CD4-positive, alpha-beta T cell treated with Interferon gamma for 1 hour (primary cell): ENCODE data around the gene CPED1.
"Not testable (repeated sequence)": the region's sequence is repeated elsewhere in the genome, so short reads cannot be mapped to it uniquely, and the experiment has no call there.

Source experiments
- DNase-seq: peaks from one replicate; pipeline ENCODE4 v3.0.0-alpha.2; 2020

CPED1 gene

GRCh38 chr7:121042899-121043298 is 54.4 kb downstream of the CPED1 start:
- DNase-seq: no peak

- no peak for DNase-seq
Observed at GRCh38 chr7:121043314-121044234, 55.1 kb downstream of the CPED1 start.

- no peak for DNase-seq
Observed at GRCh38 chr7:121045090-121045489, 56.6 kb downstream of the CPED1 start.

DNA sequence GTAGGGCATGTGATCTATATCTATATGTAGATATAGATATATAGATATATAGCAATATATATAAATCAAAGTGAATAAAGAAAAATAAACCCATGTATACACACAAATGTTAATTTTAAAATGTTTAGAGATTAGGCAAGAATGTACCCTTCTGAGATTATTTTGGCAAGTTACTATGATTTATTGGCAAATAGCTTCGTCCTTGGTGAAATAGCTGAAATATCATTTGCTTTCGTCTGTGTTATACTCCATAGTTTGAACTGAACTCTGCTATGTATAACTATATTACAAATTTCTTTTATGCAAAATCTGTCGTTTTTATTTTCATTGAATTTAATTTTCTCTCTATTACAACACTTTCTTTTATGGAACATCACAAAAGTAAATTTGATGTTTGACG is 57.5 kb downstream of the CPED1 start:
- DNase-seq: no peak

DNA sequence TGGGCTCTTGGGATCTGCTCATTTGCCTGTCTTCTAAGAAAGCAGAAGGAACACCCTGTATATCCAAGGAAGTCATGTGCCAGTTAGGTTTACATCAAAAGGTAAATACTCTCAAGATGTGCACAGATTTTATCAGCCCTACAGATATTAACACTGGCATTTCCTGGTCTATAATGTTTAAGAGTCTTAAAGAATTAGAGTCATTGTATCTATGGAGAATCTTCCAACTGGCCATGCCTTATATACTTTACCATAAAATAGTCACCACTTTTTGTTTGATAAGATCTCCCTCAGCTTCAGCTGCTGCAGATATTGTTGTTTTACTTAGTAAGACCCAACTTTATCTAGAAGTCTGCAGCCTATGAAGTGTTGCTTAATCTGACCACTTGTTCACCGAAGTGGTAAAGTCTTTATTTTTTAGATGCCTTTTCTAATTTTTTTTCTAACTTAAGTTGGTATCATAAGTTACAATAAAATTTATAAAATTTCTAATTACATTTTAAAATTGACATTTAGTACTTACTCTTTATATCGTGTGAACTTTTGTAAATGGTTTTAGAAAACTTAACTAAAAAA is 58.5 kb downstream of the CPED1 start:
- DNase-seq: no peak

DNA sequence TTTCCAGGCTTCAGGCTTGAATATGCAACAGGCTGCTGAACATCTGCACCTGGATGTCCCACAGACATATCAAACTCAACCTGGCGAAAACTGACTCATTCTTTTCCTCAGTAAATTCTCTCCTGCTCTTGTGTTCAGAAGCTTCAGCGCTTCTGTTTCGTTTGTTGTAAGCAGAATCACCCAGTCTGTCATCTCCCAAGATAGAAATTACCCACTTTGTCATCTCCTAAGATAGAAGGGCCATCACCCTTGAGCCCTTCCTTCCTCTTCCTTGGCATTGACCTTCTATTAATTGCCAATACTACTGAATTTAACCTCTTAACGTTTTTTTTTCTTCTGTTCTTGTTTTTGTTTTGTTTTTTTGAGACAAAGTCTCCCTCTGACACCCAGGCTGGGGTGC is 59.7 kb downstream of the CPED1 start:
- DNase-seq: no peak

- no peak for DNase-seq
Observed at GRCh38 chr7:121049028-121049791, 60.7 kb downstream of the CPED1 start.

GRCh38 chr7:121049897-121050296 is 61.4 kb downstream of the CPED1 start:
- no peak for DNase-seq

GRCh38 chr7:121053219-121053618 is 64.7 kb downstream of the CPED1 start:
- no peak for DNase-seq

DNA sequence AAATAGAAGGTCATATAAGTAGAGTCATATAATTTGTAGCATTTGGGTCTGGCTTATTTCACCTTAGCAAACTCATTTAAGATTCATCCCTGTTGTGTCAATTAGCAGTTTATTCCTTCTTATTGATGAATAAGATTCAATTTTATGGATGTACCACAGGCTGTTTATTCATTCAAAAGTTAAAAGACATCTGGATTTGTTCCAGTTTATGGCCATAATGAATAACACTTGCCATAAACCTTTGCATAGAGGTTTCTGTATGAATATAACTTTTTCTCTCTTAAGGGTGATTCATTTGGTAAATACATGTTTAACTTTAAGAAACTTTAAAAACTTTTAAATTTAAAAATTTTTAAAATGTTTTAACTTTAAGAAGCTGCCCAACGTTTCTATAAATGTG is 66.4 kb downstream of the CPED1 start:
- DNase-seq: no peak

- DNase-seq: no peak
Observed at GRCh38 chr7:121057878-121058277, 69.4 kb downstream of the CPED1 start.

GRCh38 chr7:121058975-121059374 is 70.5 kb downstream of the CPED1 start:
- DNase-seq: no peak

DNA sequence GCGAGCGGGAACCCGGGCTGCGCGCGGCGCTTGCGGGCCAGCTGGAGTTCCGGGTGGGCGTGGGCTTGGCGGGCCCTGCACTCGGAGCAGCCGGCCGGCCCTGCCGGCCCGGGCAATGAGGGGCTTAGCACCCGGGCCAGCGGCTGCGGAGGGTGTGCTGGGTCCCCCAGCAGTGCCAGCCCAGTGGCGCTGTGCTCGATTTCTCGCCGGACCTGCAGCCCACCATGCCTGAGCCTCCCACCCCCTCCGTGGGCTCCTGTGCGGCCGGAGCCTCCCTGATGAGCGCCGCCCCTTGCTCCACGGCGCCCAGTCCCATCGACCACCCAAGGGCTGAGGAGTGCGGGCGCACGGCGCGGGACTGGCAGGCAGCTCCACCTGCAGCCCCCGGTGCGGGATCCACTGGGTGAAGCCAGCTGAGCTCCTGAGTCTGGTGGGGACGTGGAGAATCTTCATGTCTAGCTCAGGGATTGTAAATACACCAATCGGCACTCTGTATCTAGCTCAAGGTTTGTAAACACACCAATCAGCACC is 71.5 kb downstream of the CPED1 start:
- DNase-seq: not testable (repeated sequence)

DNA sequence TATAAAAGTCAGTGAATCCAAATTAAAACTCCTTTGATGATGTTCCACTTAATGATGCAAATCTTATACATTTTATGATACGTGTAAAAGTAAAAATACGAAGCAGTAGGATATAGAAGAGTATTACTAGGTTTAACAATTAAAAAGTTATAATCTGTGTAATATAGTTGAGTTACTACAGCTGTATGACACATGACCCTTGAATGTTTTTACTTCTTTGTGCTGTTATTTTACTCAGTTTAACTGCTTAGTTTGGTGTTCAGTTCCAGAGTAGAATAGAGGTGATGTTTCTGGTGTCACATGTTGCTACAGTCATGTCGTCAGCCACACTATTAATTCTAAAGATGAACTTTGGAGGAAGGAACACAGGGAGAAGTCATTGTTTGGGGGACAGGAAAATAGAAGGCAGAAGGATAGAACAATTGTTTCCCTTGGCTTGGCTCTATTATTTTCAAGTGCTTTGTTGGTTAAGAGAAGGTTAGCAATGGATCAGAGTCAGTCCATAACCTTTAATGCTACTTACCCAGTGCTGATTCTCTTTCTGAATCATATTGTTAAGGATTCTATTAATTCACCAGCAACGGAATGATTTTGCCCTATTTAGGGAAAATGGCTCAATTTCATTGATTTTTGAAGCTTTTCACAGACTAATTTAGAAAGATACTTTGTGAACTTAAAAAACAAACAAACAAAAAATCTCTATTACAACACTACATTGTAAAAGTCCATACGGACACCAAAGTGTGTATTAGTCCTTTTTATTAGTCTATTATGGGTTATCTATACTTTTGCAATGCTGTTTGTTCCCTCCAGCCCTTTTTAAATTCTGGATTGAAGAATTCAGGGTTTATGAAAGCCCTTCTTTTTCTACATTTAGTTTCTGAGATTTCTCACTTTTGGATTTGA is 73.4 kb downstream of the CPED1 start:
- DNase-seq: no peak

GRCh38 chr7:121062671-121063279 is 74.3 kb downstream of the CPED1 start:
- DNase-seq: no peak

DNA sequence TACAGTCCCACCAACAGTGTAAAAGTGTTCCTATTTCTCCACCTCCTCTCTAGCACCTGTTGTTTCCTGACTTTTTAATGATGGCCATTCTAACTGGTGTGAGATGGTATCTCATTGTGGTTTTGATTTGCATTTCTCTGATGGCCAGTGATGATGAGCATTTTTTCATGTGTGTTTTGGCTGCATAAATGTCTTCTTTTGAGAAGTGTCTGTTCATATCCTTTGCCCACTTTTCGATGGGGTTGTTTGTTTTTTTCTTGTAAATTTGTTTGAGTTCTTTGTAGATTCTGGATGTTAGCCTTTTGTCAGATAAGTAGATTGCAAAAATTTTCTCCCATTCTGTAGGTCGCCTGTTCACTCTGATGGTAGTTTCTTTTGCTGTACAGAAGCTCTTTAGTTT is 79.2 kb downstream of the CPED1 start:
- not testable (repeated sequence) for DNase-seq

GRCh38 chr7:121069346-121070100 is 81.0 kb downstream of the CPED1 start:
- no peak for DNase-seq

DNA sequence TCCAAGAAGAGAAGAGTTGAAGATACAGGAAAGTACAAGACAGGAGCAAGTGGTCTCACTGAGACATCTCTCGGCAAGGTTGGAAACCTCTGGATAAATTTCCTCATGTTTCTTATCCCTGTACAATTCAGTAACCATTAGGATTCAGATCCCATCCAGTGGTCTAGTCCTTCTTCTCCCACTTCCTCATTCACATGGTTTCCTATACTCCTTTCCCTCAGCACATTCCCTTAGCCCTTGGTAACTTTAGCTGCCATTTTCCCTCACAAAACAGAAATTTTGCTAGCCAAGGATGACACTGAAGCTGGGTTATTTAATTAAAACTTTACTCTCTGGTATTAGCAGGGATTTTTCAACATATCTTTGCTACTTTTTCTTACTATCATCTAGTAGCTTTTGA is 82.6 kb downstream of the CPED1 start:
- no peak for DNase-seq

DNA sequence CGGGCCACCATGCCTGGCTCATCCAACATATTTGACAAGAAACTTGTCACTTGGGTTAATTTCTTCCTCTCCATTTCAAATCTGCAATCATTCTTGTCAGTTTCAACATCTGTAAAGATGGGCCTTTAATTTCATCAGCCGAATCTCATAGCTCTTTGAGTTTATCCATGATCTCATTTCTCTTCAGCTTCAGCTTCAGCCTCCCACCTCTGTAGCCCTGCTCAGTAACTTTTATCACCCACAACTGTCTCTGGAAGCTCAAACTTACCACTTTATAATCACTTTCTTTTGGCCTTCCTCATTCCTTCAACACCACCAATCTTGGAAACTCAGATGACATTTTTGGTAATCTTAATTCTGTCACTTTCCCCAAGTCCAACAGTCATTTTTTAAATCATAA is 83.2 kb downstream of the CPED1 start:
- DNase-seq: no peak

DNA sequence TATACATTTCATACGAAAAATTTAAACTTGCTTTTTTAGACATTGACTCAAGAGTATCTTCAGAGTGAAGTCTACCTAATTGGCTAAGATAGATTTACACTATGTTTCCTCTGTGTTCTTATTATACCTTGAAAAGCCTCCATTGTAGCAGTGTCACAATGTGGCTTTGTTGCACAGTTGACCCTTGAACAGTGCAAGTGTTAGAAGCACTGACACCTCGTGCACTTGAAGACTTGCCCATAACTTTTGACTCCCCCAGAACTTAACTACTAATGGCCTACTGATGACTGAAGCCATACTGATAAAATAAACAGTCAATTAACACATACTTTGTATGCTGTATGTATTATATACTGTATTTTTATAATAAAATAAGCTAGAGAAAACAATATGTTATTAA is 84.3 kb downstream of the CPED1 start:
- DNase-seq: no peak

DNA sequence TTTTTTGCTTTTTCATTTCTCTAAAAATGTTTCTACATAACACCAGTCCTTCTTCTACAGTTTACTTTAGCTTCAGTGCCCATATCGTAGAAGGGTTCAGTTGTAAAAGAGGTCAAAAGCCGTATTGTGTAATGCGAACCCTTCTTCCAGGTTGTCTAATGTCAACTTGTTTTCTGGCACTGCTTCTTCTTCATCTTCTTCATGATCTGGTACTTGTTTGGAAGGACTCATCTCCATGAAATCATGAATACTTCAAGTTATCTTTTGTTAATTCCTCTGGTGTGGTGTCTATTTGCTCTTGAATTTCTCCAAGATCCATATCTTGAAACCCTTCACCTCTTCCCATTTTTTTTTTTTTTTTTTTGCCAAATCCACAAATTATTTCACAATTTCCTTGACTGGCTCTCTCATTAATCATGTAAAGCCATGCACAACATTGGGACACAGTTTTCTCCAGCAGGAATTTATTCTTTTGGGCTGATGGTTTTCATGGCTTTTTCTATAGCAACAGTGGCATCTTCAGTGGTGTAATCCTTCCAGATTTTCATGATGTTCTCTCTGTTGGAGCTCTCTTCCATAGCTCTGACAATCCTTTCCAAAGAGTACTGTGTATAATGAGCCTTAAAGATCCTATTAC is 85.1 kb downstream of the CPED1 start:
- DNase-seq: no peak
